ENCODE data around the gene TICRR.

GRCh38 chr15:89616228-89616627 lies 41.0 kb downstream of the TICRR start:
- TF ChIP-seq, protein P1, sequence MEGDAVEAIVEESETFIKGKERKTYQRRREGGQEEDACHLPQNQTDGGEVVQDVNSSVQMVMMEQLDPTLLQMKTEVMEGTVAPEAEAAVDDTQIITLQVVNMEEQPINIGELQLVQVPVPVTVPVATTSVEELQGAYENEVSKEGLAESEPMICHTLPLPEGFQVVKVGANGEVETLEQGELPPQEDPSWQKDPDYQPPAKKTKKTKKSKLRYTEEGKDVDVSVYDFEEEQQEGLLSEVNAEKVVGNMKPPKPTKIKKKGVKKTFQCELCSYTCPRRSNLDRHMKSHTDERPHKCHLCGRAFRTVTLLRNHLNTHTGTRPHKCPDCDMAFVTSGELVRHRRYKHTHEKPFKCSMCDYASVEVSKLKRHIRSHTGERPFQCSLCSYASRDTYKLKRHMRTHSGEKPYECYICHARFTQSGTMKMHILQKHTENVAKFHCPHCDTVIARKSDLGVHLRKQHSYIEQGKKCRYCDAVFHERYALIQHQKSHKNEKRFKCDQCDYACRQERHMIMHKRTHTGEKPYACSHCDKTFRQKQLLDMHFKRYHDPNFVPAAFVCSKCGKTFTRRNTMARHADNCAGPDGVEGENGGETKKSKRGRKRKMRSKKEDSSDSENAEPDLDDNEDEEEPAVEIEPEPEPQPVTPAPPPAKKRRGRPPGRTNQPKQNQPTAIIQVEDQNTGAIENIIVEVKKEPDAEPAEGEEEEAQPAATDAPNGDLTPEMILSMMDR (IDR thresholded peaks at IDR 0.05; ENCODE audit: insufficient read depth, low read length): no peak
- TF ChIP-seq POLR2AphosphoS5 (IDR thresholded peaks at IDR 0.05; ENCODE audit: low read depth): no peak
- TF ChIP-seq SPI1 (IDR thresholded peaks at IDR 0.05; ENCODE audit: borderline replicate concordance, low read depth): no peak
